SK-N-MC (cell line): Measurements from ENCODE around the gene TMC1.

ENCODE experiments used
- EZH2 ChIP-seq: fragments of 200-600 bp; sonication (generic); IDR thresholded peaks from one replicate; pipeline ENCODE4 v1.6.1; 2017; ENCODE audit warnings: antibody characterized with exemption
- FOXP2 ChIP-seq: optimal IDR thresholded peaks from 2 replicates; pipeline ENCODE3; 2011; ENCODE audit warnings: mild to moderate bottlenecking, moderate library complexity; ENCODE audit not compliant: insufficient read depth; ENCODE audit errors: extremely low read length, control extremely low read depth
- POLR2AphosphoS5 ChIP-seq: IDR thresholded peaks from 2 replicates; pipeline ENCODE4 v1.6.1; 2012; ENCODE audit warnings: mild to moderate bottlenecking, low read depth, low read length, borderline replicate concordance

GRCh38 chr9:72726947-72727346 lies 205.5 kb downstream of the TMC1 start:
- TF ChIP-seq POLR2AphosphoS5 (no peak), EZH2 (no peak), FOXP2 (no peak)
